Measurements from ENCODE around the gene PLBD2.

Gene PLBD2

DNA sequence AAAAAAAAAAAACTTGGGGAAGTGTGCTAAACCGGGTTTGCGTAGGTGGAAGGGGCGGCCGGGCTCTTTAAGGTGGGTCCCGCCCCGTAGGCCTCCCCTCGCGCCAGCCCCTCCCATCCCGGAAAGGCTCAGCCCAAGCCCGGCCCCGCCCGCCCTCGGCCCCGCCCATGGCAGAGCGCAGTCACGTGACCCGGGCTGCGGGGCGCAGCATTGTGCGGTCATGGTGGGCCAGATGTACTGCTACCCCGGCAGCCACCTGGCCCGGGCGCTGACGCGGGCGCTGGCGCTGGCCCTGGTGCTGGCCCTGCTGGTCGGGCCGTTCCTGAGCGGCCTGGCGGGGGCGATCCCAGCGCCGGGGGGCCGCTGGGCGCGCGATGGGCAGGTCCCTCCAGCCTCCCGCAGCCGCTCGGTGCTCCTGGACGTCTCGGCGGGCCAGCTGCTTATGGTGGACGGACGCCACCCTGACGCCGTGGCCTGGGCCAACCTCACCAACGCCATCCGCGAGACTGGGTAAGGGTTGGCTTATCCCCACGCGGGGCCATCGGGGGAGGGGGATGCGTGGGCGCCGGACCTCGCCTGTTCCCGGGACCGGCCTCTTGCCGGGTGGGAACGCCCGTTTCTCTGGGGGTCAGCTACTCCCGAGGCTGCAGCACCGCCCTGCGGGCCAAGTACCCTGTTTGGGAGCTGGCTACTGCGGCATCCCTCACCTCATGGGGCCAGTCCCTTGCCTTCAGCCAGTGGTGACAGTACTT lies at the start of gene PLBD2:
PLBD2 (plus strand) TSS at position 207 of the 752 bp plus-strand sequence; CDS start at position 221, 14 bp downstream.
- DNase-seq, result peak; percentile 96

DNA sequence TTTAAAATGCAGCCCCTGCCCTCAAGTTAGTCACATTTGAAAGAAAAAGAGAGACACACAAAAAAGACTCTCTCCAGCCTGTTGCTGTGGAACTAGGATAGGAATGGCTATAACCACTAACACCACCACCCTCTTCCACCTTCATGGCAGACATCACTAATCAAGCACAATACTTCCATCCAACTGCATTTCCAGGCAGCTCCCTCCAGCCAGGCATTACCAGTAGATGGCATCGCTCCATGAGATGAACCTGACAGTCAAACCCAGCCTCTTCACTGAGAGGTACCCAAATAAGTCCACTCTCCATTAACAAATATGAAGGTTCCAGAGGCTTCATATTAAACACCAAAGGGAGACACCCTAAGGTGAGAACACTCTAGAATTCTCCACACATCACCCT lies 47.9 kb upstream of the PLBD2 start:
- no peak for DNase-seq

- DNase-seq, result no peak
Observed at GRCh38 chr12:113314121-113314529, 44.3 kb upstream of the PLBD2 start.

DNA sequence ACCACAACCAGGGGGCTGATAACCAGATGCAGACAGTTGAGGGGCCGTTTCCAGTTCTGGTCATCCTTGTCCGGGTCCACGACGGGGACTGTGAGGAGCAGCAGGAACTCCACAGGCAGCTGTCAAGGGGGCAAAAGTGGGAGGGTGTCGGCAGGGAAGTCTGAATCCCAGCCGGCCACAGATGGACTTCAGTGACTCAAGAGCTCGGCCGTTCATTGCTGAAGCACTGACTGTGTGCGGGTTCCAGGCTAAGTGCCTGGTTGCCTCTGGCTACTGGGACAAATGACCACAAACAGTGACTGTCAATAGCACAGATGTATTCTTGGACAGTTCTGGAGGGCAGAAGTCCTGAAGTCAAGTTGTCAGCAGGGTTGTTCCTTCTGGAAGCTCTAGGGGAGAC lies 43.0 kb upstream of the PLBD2 start:
- DNase-seq, result peak; percentile 14

DNA sequence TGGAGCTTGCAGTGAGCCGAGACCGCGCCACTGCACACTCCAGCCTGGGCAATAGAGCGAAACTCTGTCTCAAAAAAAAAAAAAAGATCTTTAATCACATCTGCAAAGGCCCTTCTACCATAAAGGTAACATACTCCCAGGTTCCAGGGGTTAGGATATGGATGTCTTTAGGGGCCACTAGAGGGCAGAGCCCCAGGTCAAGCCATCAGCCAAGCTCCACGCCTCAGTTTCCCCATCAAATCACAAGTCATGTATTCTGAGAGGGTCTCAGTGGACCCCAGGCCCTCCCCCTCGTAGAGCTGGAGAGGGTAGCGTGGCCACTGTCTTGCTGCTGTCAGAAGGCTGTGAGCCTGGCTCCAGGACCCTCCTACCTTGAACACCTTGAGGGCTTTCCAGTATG lies 42.2 kb upstream of the PLBD2 start:
- DNase-seq, result no peak

- no peak for DNase-seq
Observed at GRCh38 chr12:113317122-113317521, 41.3 kb upstream of the PLBD2 start.

DNA sequence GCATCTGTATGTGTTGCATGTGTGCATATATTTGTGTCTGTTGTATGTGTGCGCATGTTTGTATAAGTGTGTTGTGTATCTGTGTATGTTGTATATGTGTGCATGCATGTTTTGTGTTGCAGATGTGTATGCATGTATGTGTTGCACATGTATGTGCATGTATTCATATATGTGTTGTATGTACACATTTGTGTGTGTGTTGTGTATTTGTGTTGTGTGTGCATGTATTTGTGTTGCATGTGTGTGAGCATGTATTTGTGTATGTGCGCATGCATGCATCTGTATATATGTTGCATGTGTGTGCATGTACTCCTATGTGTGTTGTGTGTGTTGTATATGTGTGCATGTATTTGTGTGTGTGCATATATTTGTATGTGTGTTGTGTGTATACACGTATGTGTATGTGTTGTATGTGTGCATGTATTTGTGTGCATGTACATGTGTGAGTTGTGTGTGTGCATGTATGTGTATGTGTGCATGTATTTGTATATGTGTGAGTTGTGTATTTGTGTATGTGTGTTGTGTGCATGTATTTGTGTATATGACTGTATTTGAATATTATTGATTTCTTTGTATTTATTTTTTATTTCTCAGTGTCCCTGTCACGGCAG lies 40.2 kb upstream of the PLBD2 start:
- DNase-seq, result no peak

DNA sequence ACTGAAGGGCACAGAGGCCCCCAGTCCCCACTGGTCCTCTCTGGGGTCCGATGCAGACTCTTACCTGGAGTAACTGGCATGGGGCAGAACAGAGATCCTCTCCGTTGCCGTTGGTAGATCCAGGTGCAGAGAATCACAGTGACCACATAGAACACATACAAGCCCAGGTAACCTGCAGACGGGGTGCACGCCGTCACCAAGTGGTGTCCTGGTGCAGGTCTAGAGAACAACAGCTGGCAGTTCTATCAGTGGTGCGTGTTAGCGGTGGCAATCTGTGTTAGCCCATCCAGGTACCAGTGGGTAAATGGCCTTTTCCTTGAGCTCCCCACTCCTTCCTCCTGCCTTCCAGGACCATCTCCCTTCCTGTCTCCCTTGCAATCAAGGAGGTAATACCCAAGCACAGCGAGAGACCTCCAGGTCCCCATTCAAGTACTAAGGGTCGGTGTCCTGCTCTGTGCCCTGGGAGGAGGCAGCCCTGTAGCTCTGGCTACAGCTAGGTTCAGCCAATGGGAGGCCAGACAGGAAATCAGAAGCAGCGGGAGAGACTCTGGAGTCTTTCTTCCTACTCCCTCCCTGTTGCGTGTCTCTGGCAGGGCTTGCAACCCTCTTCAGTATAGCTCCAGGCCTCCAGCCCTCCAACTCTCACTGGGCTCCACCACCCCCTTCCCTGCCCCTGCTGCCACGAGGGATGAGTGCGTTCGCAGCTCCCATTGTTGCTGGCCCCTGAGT lies 39.3 kb upstream of the PLBD2 start:
- DNase-seq, result no peak

GRCh38 chr12:113320401-113320800 lies 38.0 kb upstream of the PLBD2 start:
- peak; percentile 17 for DNase-seq

DNA sequence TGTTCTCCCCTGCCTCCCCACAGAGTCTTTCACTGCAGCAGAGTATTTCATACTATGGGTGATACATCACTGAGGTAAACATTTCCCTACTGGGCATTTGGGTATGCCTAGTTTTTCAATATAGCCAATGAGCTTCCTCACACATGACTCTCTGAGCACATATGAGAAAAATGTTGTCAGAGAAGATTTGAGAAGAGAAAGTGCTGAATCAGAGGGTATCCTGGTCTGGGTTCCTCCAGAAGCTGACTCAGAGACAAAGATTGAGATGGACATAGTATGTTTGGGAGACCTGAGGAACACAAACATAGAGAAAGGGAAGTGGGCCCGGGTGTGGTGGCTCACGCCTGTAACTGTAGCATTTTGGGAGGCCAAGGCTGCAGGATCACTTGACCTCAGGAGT lies 36.0 kb upstream of the PLBD2 start:
- no peak for DNase-seq

DNA sequence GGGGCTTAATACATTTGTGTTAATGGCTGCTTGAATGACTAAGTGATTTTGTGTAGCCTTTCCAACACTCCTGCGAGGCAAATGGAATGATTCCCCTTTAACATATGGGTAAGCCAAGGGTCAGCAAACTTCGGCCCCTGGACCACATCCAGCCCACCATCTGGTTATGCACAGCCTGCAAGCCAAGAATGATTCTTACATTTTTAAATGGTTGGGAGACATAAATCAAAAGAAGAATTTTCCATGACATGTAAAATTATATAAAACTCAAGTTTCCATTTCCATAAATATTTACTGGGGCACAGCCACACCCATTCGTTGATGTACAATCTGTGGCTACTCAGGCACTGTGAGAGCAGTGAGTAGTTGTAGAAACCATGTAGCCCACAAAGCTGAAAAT lies 32.5 kb upstream of the PLBD2 start:
- peak; percentile 75 for DNase-seq

GRCh38 chr12:113326775-113327395 lies 31.5 kb upstream of the PLBD2 start:
- no peak for DNase-seq

- DNase-seq, result no peak
Observed at GRCh38 chr12:113328368-113328889, 30.0 kb upstream of the PLBD2 start.

GRCh38 chr12:113329022-113329790 lies 29.2 kb upstream of the PLBD2 start:
- DNase-seq, result no peak

DNA sequence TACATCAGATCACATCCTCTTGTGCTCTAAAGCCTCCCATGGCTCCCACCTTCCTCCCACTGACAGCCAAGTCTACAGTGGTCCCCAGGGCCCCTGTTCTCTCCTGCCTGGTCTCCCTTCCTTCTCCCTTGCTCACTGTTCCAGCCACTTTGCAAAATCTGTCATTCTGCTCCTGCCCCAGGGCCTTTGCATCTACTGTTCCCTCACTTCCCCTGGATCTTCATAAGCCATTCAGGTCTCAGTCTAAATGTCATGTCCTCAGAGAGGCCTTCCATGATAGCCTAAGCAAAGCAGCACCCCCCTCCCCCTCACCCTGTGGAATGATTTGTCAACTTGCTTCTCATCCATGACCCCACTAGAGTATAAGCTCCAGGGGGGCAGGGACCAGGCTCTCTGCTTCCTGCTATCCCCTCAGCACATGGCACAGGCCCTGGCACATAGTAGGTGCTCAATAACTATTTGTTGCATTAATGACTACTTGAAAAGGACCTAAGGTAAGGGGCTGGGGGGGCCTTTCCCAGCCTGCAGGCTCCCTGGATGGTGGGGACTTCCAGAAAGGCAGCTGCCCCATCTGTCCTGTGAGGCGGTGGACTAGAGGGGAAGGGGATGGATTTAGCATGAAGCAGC lies 28.5 kb upstream of the PLBD2 start:
- no peak for DNase-seq

DNA sequence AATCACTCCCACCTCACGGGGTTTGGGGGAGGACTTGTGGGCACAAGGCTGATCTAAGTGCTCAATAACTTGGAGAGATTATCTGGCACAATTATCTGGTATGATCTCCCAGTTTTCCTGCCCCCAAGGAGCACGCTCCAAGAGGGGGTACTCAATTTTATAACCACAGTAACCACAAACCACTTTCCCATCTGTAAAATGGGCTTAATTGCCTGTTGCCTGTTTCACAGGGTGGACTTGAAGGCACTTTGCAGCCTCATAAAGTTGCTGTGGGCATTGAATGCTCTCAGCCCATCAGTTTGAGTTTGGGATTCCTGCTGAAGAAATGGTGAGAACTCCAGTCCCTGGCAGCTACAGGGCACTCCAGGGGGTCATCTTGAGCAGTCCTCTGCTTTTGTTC lies 27.9 kb upstream of the PLBD2 start:
- DNase-seq, result no peak

GRCh38 chr12:113332688-113333417 lies 25.5 kb upstream of the PLBD2 start:
- no peak for DNase-seq

GRCh38 chr12:113333418-113333750 lies 25.0 kb upstream of the PLBD2 start:
- DNase-seq, result no peak

DNA sequence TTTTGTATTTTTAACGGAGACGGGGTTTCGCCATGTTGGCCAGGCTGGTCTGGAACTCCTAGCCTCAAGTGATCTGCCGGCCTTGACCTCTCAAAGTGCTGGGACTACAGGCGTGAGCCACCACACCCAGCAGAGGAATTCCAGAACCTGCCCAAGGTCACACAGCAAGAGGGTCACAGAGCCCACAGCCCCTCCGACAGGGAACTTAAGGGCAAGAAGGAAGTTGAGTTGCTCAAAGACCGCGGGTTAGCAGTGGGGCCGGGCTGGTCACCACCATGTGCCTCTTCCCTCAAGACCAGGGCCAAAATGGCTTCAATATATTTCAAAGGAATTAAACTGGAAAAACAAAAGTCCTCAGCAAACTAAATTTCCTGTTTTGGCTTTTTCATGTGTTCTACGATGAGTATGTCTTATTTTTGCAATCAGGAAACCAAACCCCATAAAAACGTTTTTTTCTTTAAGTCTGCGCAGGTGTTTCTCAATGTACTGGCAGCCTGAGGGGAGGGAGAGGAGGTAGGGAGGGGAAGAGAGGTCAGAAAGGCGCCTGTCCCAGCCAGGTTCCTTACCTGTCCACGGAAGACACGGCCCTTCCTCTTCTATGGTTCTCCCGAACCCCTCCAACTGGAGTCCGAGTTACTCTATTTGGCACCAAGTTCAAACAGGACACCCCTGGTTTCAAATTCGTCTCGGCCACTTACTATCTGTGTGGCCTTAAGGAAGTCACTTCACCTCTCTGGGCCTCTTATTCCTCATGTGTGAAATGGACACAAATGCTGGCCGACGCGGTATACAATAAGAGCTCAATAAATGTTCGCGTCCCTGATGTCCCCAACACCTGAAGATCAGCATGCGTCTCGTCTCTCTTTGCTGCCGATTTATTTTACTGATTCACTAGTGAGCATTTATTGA lies 24.3 kb upstream of the PLBD2 start:
- DNase-seq, result no peak
